HepG2 (cell line): ENCODE measurements around the gene RHOBTB3. TPM values are rescaled to one million over a fixed set of nuclear protein-coding genes. Genes with fewer than 3 reads are reported as not detected.

Experiments used
- ATAC-seq: fragments of 200-7000 bp; cut with Tn5 transposase; 3 replicates; pipeline ENCODE4 v1.9.1; 2020; ENCODE audit warnings: mild to moderate bottlenecking, moderate library complexity
- BruUV-seq: library from RNA; stranded (reverse); fragments of 400-500 nt; replicated peaks from 2 replicates; lab custom pipeline; 2021; lab: Mats Ljungman, UMichigan
- CTCF ChIA-PET: fragments of 300-600 bp; formaldehyde crosslinking; extraction: SDS; loops from one replicate; lab custom pipeline; 2021; ENCODE audit warnings: low total read pairs, inconsistent platforms, low intra/inter-chr PET ratio; lab: Yijun Ruan, JAX
- POLR2A ChIA-PET: fragments of 350-600 bp; sonication (Branson Sonifier 250); formaldehyde crosslinking; loops from one replicate; lab custom pipeline; 2020; ENCODE audit warnings: antibody characterized with exemption, inconsistent platforms; lab: Yijun Ruan, JAX
- DNase-seq: peaks from one replicate; pipeline ENCODE4 v3.0.0-alpha.2; 2015; ENCODE audit warnings: low spot score
- FAIRE-seq: peaks from 3 replicates; lab custom pipeline; 2011; peaks lifted over from hg19 to GRCh38; lab: Jason Lieb, UNC
- H2AFZ ChIP-seq: one replicate; pipeline ENCODE4 v1.6.1; 2011; ENCODE audit warnings: low read length, inconsistent platforms
- H3K27ac ChIP-seq: fragments of 300-600 bp; 3 replicates; pipeline ENCODE4 v1.8.0; 2011; ENCODE audit warnings: mixed run types, mild to moderate bottlenecking, mixed read lengths, low read length, inconsistent platforms; ENCODE audit not compliant: insufficient read depth; ENCODE audit errors: extremely low read length
- H3K27me3 ChIP-seq, 2 experiments: fragments of 200-600 bp in 1 of 2; 2 replicates in 1 of 2; 3 replicates in 1 of 2; pipeline versions ENCODE4 v1.6.0 to v1.8.0; 2011; ENCODE audit warnings: low read length in 2 of 2, mild to moderate bottlenecking in 2 of 2, moderate library complexity in 2 of 2, inconsistent platforms in 1 of 2; ENCODE audit not compliant: insufficient read depth in 2 of 2, control insufficient read depth in 1 of 2
- H3K36me3 ChIP-seq, 2 experiments: fragments of 200-600 bp in 1 of 2; replicated peaks in 1 of 2; 2 replicates in 1 of 2; 3 replicates in 1 of 2; pipeline versions ENCODE4 v1.5.1 to v1.8.0; 2011; ENCODE audit warnings: low read length in 2 of 2, inconsistent platforms in 1 of 2; ENCODE audit not compliant: insufficient read depth in 2 of 2, control insufficient read depth in 1 of 2
- H3K4me1 ChIP-seq: 2 replicates; pipeline ENCODE4 v1.5.1; 2012; ENCODE audit warnings: low read length, inconsistent platforms; ENCODE audit not compliant: insufficient read depth
- H3K4me2 ChIP-seq: 2 replicates; pipeline ENCODE4 v1.6.0; 2011; ENCODE audit warnings: low read depth, low read length, inconsistent platforms
- H3K4me3 ChIP-seq, 3 experiments: fragments of 200-600 bp in 1 of 3; sonication (generic), shearing (Covaris generic) in 1 of 3; replicated peaks in 1 of 3; 2 replicates each; pipeline ENCODE4 v1.5.1; 2011 to 2016; ENCODE audit warnings: low read length in 3 of 3, inconsistent platforms in 2 of 3, low read depth in 2 of 3, mild to moderate bottlenecking in 2 of 3, control low read depth in 1 of 3, mixed read lengths in 1 of 3; ENCODE audit not compliant: insufficient read depth in 1 of 3
- H3K79me2 ChIP-seq: one replicate; pipeline ENCODE4 v1.6.1; 2011; ENCODE audit warnings: low read length, inconsistent platforms; ENCODE audit not compliant: insufficient read depth
- H3K9ac ChIP-seq: 2 replicates; pipeline ENCODE4 v1.6.0; 2011; ENCODE audit warnings: mild to moderate bottlenecking, low read depth, low read length, inconsistent platforms; ENCODE audit not compliant: insufficient read depth
- H3K9me3 ChIP-seq: 2 replicates; pipeline ENCODE4 v1.5.1; 2012; ENCODE audit warnings: mild to moderate bottlenecking, low read length
- H4K20me1 ChIP-seq: 2 replicates; pipeline ENCODE4 v1.6.0; 2011; ENCODE audit warnings: inconsistent platforms, mild to moderate bottlenecking, low read length, moderate library complexity; ENCODE audit not compliant: insufficient read depth
- ARID3A ChIP-seq: IDR thresholded peaks from 2 replicates; pipeline ENCODE4 v1.6.1; 2012; ENCODE audit warnings: low read depth, low read length, improper control_type of control experiment
- CBX5 ChIP-seq: sonication (generic); formaldehyde crosslinking; IDR thresholded peaks from 2 replicates; pipeline ENCODE4 v1.4.0; 2020; ENCODE audit warnings: missing genetic modification reagents, borderline replicate concordance
- CEBPB ChIP-seq: IDR thresholded peaks from 2 replicates; pipeline ENCODE4 v1.6.1; 2011; ENCODE audit warnings: low read depth, low read length, improper control_type of control experiment, borderline replicate concordance
- CEBPG ChIP-seq: IDR thresholded peaks from 2 replicates; pipeline ENCODE4 v1.6.1; 2016
- FOXC1 ChIP-seq: sonication (generic); formaldehyde crosslinking; IDR thresholded peaks from 2 replicates; pipeline ENCODE4 v1.8.0; 2022; ENCODE audit warnings: mild to moderate bottlenecking, missing genetic modification reagents, borderline replicate concordance
- KAT7 ChIP-seq: IDR thresholded peaks from 2 replicates; pipeline ENCODE4 v1.6.1; 2018; ENCODE audit warnings: borderline replicate concordance, missing compliant biosample characterization
- PHF21A ChIP-seq: sonication (generic); formaldehyde crosslinking; IDR thresholded peaks from 2 replicates; pipeline ENCODE4 v1.5.0; 2020; ENCODE audit warnings: mild to moderate bottlenecking, missing genetic modification reagents
- RAD21 ChIP-seq: fragments of 450-650 bp; formaldehyde crosslinking; IDR thresholded peaks from 2 replicates; pipeline ENCODE4 v1.5.0; 2020; ENCODE audit warnings: mild to moderate bottlenecking
- RXRA ChIP-seq: sonication (generic); formaldehyde crosslinking; IDR thresholded peaks from 2 replicates; pipeline ENCODE4 v1.5.1; 2020; ENCODE audit warnings: missing genetic modification reagents
- ZHX1 ChIP-seq: sonication (generic); formaldehyde crosslinking; IDR thresholded peaks from 2 replicates; pipeline ENCODE4 v1.8.1; 2022; ENCODE audit warnings: low read depth, mild to moderate bottlenecking, missing genetic modification reagents
- ZNF160 ChIP-seq: sonication (generic); formaldehyde crosslinking; IDR thresholded peaks from 2 replicates; pipeline ENCODE4 v1.8.0; 2022; ENCODE audit warnings: mild to moderate bottlenecking, inconsistent platforms, missing genetic modification reagents
- ZNF317 ChIP-seq: sonication (generic); formaldehyde crosslinking; IDR thresholded peaks from 2 replicates; pipeline ENCODE4 v1.5.0; 2020; ENCODE audit warnings: mild to moderate bottlenecking, missing genetic modification reagents
- ZNF383 ChIP-seq: sonication (generic); formaldehyde crosslinking; IDR thresholded peaks from 2 replicates; pipeline ENCODE4 v1.4.0; 2020; ENCODE audit warnings: missing genetic modification reagents, mild to moderate bottlenecking, borderline replicate concordance
- ZNF503 ChIP-seq: sonication (generic); formaldehyde crosslinking; IDR thresholded peaks from 2 replicates; pipeline ENCODE4 v1.4.0; 2020; ENCODE audit warnings: missing genetic modification reagents
- ZNF724P ChIP-seq: sonication (generic); formaldehyde crosslinking; IDR thresholded peaks from 2 replicates; pipeline ENCODE4 v1.8.0; 2022; ENCODE audit warnings: missing genetic modification reagents, borderline replicate concordance
- ZNF777 ChIP-seq: sonication (generic); formaldehyde crosslinking; IDR thresholded peaks from 2 replicates; pipeline ENCODE4 v1.4.0; 2020; ENCODE audit warnings: missing genetic modification reagents
- WGBS: methylation state at CpG from one replicate; pipeline ENCODE4 v1.1.6; 2017; ENCODE audit warnings: low lambda C conversion rate; 5-methylcytosine and 5-hydroxymethylcytosine counted together
- in situ Hi-C: cut with HindIII; loops from 2 replicates; pipeline ENCODE4 v1.10.0; 2017; ENCODE audit warnings: low pct_unique_long_range_greater_than_20kb; ENCODE audit not compliant: extremely low pct_ligation_motif_present
- intact Hi-C: fragments of 100-400 bp; cut with micrococcal nuclease; formaldehyde crosslinking; loops from one replicate; pipeline ENCODE4 v1.10.0; 2022; ENCODE audit not compliant: unreplicated experiment
- polyA plus RNA-seq, 8 experiments: library from polyadenylated mRNA; depleted of rRNA in 3 of 8; stranded (reverse) in 7 of 8; unstranded in 1 of 8; fragments of >200 nt; fragmentation: Illumina TruSeq in 4 of 8; extraction: Trizol in 4 of 8; gene quantifications; 2 replicates each; pipeline versions ENCODE4 v1.2.1 to v1.2.3, GENCODE V29; 2011 to 2016; ENCODE audit warnings: low read depth in 4 of 8, missing spikeins in 1 of 8, mixed read lengths in 1 of 8; ENCODE audit not compliant: insufficient read depth in 1 of 8
- total RNA-seq, 5 experiments: library from RNA; depleted of rRNA; stranded (reverse); fragments of >200 nt; fragmentation: Illumina TruSeq; extraction: Trizol; gene quantifications; 2 replicates each; pipeline ENCODE4 v1.2.3, GENCODE V29; 2016; ENCODE audit warnings: low read depth in 1 of 5

The RHOBTB3 gene
- total and polyA plus RNA-seq, 2 of the 13 experiments (the other 11 are each of a cell fraction or from before 2014, with no cell fraction given) = 31.6 to 35.4 TPM

GRCh38 chr5:95780597-95780996 is 49.5 kb downstream of the RHOBTB3 start:
- Histone ChIP-seq H3K36me3 (peaks cover 1 to 10% of the 10 kb centered on the region in 2 experiments; a peak in 4 of 5 replicates), H3K4me3 (no peak overlapping the region), H3K4me2 (no peak overlapping the region), H3K9ac (no peak overlapping the region), H3K27ac (no peak overlapping the region), H3K9me3 (no peaks in the 10 kb centered on the region), H3K4me1 (peaks cover 6% of the 10 kb centered on the region; the same call in 1 of the 2 replicates), H3K27me3 (no peaks in the 10 kb centered on the region), H2AFZ (no peak overlapping the region), H3K79me2 (no peaks in the 10 kb centered on the region), H4K20me1 (no peaks in the 10 kb centered on the region)
- ChIA-PET CTCF (interaction anchor here (1.1 to 3.1 kb wide), 7 partner anchors 31 to 136 kb away, joined by 3 to 73 read pairs (median 4); partner anchors contain the start of gene GLRX), POLR2A (interaction anchor here (1.0 to 1.8 kb wide), 8 partner anchors 23 to 134 kb away, joined by 4 to 10 read pairs (median 4); partner anchors contain the start of genes GLRX and RFESD)
- intact Hi-C loops = loop anchor here (2.0 kb wide), 1 partner anchor 116 kb away; no protein-coding TSS in a partner anchor
- DNase-seq (no peak), ATAC-seq (no peak), FAIRE-seq (no peak)
- WGBS = 98% methylated on average over 6 of the region's 7 CpGs
- no TSS peak for BruUV-seq
- in situ Hi-C loops = no loop called here
- peak; percentile 78 for TF ChIP-seq CEBPG
- TF ChIP-seq RAD21 (CRISPR knock-in tag) = no peak
- no peak for TF ChIP-seq RXRA
- no peak for TF ChIP-seq ZNF317
- TF ChIP-seq ZNF160 (CRISPR knock-in tag) = no peak
- TF ChIP-seq FOXC1 = no peak
- TF ChIP-seq CBX5 (CRISPR knock-in tag) = no peak
- peak; percentile 94 for TF ChIP-seq CEBPB
- no peak for TF ChIP-seq ZHX1 (CRISPR knock-in tag)
- no peak for TF ChIP-seq PHF21A (CRISPR knock-in tag)
- TF ChIP-seq ARID3A = no peak
- no peak for TF ChIP-seq KAT7 (CRISPR knock-in tag)
- TF ChIP-seq ZNF724P (CRISPR knock-in tag) = no peak
- no peak for TF ChIP-seq ZNF383
- 0 out of 2 replicates have a peak, but pooled peaks have one; percentile 9 for TF ChIP-seq ZNF503 (CRISPR knock-in tag)
- no peak for TF ChIP-seq ZNF777 (CRISPR knock-in tag)
